Esophagus squamous epithelium (tissue), 5 donors: ENCODE results near the gene TTC19. TPM values are rescaled to one million over a fixed set of nuclear protein-coding genes. Genes with fewer than 3 reads are reported as not detected.

Experiments
- DNase-seq: peaks from one replicate; lab custom pipeline; 2025; lab: John Stamatoyannopoulos, UW
- H3K27ac ChIP-seq, 4 donors: fragments of 200-600 bp; sonication (generic); one replicate each; pipeline ENCODE4 v1.5.1; 2016 to 2019; ENCODE audit warnings: mild to moderate bottlenecking in 1 of 4
- H3K27me3 ChIP-seq, 4 donors: fragments of 200-600 bp; sonication (generic); 1 replicate in 3 of 4; 2 replicates in 1 of 4; pipeline versions ENCODE4 v1.5.1 to v1.6.0; 2017 to 2021; ENCODE audit warnings: antibody characterized with exemption in 1 of 4
- H3K36me3 ChIP-seq, 3 donors: fragments of 200-600 bp; sonication (generic); one replicate each; pipeline ENCODE4 v1.5.1; 2016 to 2019
- H3K4me1 ChIP-seq, 3 donors: fragments of 200-600 bp; sonication (generic); one replicate each; pipeline ENCODE4 v1.5.1; 2017 to 2019
- H3K4me3 ChIP-seq, 4 donors: fragments of 200-600 bp; sonication (generic); 1 replicate in 3 of 4; 2 replicates in 1 of 4; pipeline ENCODE4 v1.5.1; 2016 to 2019; ENCODE audit warnings: mild to moderate bottlenecking in 2 of 4, moderate library complexity in 1 of 4
- H3K9me3 ChIP-seq, 3 donors: fragments of 200-600 bp; sonication (generic); one replicate each; pipeline ENCODE4 v1.5.1; 2016 to 2019
- POLR2A ChIP-seq, 4 donors: fragments of 450-650 bp; IDR thresholded peaks; one replicate each; pipeline ENCODE4 v1.6.1; 2017; ENCODE audit warnings: antibody characterized with exemption in 4 of 4, mild to moderate bottlenecking in 4 of 4, moderate library complexity in 3 of 4
- WGBS, 2 donors: methylation state at CpG; one replicate each; pipeline ENCODE4 v1.1.5; 2018; 5-methylcytosine and 5-hydroxymethylcytosine counted together
- intact Hi-C: fragments of 100-400 bp; cut with DNase I; formaldehyde crosslinking; loops from one replicate; pipeline ENCODE4 v1.15.0; 2022
- total RNA-seq, 4 donors: library from RNA; depleted of rRNA; stranded (reverse); fragments of >200 nt; gene quantifications; one replicate each; pipeline ENCODE4 v1.1.0, GENCODE V29; 2016
- TF ChIP-seq, protein P1 (sequence below), 6 experiments: fragments of 450-650 bp in 4 of 6; fragments of 200-600 bp in 2 of 6; sonication (generic) in 2 of 6; IDR thresholded peaks; one replicate each; pipeline ENCODE4 v1.5.1; 2016 to 2019; ENCODE audit warnings: antibody characterized with exemption in 6 of 6, mild to moderate bottlenecking in 4 of 6, moderate library complexity in 4 of 6
- donor health status: DM: yes; HTN: yes; CAD: no.

TTC19 gene
- total RNA-seq, 4 donors from 2014 or later = 20.0 to 75.7 (median 35.6) TPM

DNA sequence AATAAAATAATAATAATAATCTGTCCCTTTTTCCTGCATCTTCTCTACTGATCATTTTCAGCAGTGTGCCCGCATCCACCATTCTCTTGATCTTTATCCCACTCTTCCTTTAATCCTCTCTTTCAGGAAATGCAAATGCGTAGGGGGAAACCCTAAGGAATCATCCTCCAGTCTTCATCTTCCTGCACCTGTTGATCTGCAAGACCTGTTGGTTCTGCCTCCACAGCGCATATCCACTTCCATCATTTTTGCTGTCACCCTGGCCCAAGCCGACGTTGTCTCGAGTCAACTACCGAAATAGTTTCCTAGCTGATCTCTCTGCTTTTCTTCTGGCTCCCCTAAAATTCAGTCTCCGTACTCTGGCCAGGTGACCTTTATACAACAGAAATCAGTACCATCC lies 30.2 kb upstream of the TTC19 start:
- Histone ChIP-seq H3K27me3 (no peaks in the 10 kb centered on the region), H3K36me3 (peaks cover 0 to 9% (median 0%) of the 10 kb centered on the region in 3 donors), H3K4me1 (peaks cover 14 to 54% (median 22%) of the 10 kb centered on the region in 3 donors), H3K9me3 (no peaks in the 10 kb centered on the region), H3K4me3 (no peak overlapping the region), H3K27ac (no peak overlapping the region)
- TF ChIP-seq POLR2A (IDR thresholded peaks at IDR 0.05) = no peak
- TF ChIP-seq, protein P1, sequence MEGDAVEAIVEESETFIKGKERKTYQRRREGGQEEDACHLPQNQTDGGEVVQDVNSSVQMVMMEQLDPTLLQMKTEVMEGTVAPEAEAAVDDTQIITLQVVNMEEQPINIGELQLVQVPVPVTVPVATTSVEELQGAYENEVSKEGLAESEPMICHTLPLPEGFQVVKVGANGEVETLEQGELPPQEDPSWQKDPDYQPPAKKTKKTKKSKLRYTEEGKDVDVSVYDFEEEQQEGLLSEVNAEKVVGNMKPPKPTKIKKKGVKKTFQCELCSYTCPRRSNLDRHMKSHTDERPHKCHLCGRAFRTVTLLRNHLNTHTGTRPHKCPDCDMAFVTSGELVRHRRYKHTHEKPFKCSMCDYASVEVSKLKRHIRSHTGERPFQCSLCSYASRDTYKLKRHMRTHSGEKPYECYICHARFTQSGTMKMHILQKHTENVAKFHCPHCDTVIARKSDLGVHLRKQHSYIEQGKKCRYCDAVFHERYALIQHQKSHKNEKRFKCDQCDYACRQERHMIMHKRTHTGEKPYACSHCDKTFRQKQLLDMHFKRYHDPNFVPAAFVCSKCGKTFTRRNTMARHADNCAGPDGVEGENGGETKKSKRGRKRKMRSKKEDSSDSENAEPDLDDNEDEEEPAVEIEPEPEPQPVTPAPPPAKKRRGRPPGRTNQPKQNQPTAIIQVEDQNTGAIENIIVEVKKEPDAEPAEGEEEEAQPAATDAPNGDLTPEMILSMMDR (IDR thresholded peaks at IDR 0.05) = no peak
- WGBS, 2 donors = 95 to 96% methylated on average over 8 of the region's 8 CpGs
- intact Hi-C loops = no loop called here
- DNase-seq = no peak

GRCh38 chr17:15970500-15970899 lies 29.1 kb upstream of the TTC19 start:
- DNase-seq = no peak
- intact Hi-C loops = no loop called here
- Histone ChIP-seq H3K4me3 (no peak overlapping the region), H3K36me3 (peaks cover 0 to 19% (median 0%) of the 10 kb centered on the region in 3 donors), H3K27me3 (no peaks in the 10 kb centered on the region), H3K9me3 (no peaks in the 10 kb centered on the region), H3K4me1 (peaks cover 14 to 47% (median 20%) of the 10 kb centered on the region in 3 donors), H3K27ac (no peak overlapping the region)
- TF ChIP-seq, protein P1 (IDR thresholded peaks at IDR 0.05) = no peak
- TF ChIP-seq POLR2A (IDR thresholded peaks at IDR 0.05) = no peak
- WGBS, 2 donors = 82 to 97% methylated on average over 2 of the region's 2 CpGs

DNA sequence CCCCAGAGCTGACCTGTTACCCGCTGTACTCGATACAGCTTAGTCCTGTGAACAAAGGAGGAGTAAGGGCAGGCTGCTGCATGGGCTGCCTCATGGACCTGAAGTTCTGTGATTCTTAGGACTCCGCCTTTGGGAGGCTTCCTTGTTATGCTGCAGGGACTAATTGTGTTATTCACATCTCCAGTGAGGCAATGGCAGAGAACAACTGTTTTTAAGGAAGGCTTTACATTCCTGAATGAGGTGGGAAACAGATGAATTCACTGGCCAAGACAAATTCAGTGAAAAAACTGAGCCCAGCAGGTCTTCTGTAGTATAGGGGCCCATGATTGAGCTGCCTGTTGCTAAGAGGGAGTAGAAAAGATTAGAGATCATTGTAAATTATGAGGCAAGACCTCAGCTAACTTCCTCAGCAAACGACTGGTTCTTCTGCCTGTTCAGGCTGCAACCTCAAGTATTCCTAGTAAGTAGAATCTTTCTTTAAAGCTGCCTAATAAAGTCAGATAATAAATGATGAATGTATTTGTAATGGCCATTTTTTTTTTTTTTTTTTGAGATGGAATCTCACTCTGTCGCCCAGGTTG lies 28.4 kb upstream of the TTC19 start:
- no peaks in the 10 kb centered on the region for H3K9me3 ChIP-seq

DNA sequence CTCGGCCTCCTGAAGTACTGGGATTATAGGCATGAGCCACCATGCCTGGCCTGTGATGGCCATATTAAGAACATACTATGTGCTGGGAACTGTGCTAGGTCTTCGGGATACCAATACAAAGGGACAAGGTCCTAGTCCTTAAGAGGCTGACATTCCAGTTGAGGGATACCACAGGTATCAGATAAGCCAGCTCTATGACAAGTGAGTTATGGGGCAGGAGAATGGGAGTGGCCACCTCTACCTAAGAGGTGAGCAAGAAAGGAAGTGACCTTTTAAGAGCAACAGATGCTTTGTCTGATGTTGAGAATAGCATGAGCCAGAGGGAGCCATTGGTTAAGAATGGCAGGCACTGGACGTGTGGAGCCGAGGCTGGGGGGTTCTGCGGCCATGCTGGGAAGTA lies 27.7 kb upstream of the TTC19 start:
- H3K9me3 ChIP-seq = no peaks in the 10 kb centered on the region
- H3K27me3 ChIP-seq = no peaks in the 10 kb centered on the region
- no peak for DNase-seq
- TF ChIP-seq, protein P1 (IDR thresholded peaks at IDR 0.05) = no peak
- no peak for TF ChIP-seq POLR2A (IDR thresholded peaks at IDR 0.05)
- H3K36me3 ChIP-seq = peaks cover 0 to 29% (median 0%) of the 10 kb centered on the region in 3 donors
- H3K4me1 ChIP-seq = peaks cover 5 to 33% (median 8%) of the 10 kb centered on the region in 3 donors
- no peak overlapping the region for H3K27ac ChIP-seq
- H3K4me3 ChIP-seq = no peak overlapping the region
- intact Hi-C loops = no loop called here
- 96 to 97% methylated on average over 4 to 5 of the region's 5 CpGs for WGBS, 2 donors

More for the DNA sequence above, 28.4 kb upstream of the TTC19 start:
- TF ChIP-seq POLR2A (IDR thresholded peaks at IDR 0.05) = no peak
- TF ChIP-seq, protein P1 (IDR thresholded peaks at IDR 0.05) = no peak
- intact Hi-C loops = no loop called here
- H3K27ac ChIP-seq = no peak overlapping the region
- no peak overlapping the region for H3K4me3 ChIP-seq
- peaks cover 12 to 40% (median 15%) of the 10 kb centered on the region in 3 donors for H3K4me1 ChIP-seq
- H3K36me3 ChIP-seq = peaks cover 0 to 22% (median 0%) of the 10 kb centered on the region in 3 donors
- 59 to 71% methylated on average over 3 to 4 of the region's 5 CpGs for WGBS, 2 donors
- no peak for DNase-seq
- no peaks in the 10 kb centered on the region for H3K27me3 ChIP-seq

- WGBS, 2 donors = 91 to 94% methylated on average over 4 of the region's 4 CpGs
- Histone ChIP-seq H3K4me3 (no peak overlapping the region), H3K9me3 (no peaks in the 10 kb centered on the region), H3K4me1 (peaks cover 0 to 27% (median 1%) of the 10 kb centered on the region in 3 donors), H3K27ac (no peak overlapping the region), H3K36me3 (peaks cover 0 to 35% (median 0%) of the 10 kb centered on the region in 3 donors), H3K27me3 (no peaks in the 10 kb centered on the region)
- intact Hi-C loops = no loop called here
- no peak for TF ChIP-seq POLR2A (IDR thresholded peaks at IDR 0.05)
- TF ChIP-seq, protein P1 (IDR thresholded peaks at IDR 0.05) = no peak
- no peak for DNase-seq
Measured at GRCh38 chr17:15972497-15972951, 27.1 kb upstream of the TTC19 start.
